HCT116 (cell line): ENCODE measurements around the gene OPRD1. TPM values are rescaled to one million over a fixed set of nuclear protein-coding genes. Genes with fewer than 3 reads are reported as not detected.

Experiments
- ATAC-seq: fragments of 200-7000 bp; cut with Tn5 transposase; 2 replicates; pipeline ENCODE4 v1.9.1; 2020; ENCODE audit warnings: mild to moderate bottlenecking, moderate library complexity
- BruUV-seq: library from RNA; stranded (reverse); fragments of 400-500 nt; replicated peaks from 2 replicates; lab custom pipeline; 2021; lab: Mats Ljungman, UMichigan
- CTCF ChIA-PET: fragments of 300-600 bp; sonication (Branson Sonifier 250); formaldehyde crosslinking; loops from one replicate; lab custom pipeline; 2021; ENCODE audit warnings: antibody characterized with exemption; lab: Charles Lee
- POLR2A ChIA-PET: fragments of 300-600, 350-600 bp; sonication (Branson Sonifier 250); formaldehyde crosslinking; loops from one replicate; lab custom pipeline; 2021; ENCODE audit warnings: antibody characterized with exemption; lab: Charles Lee
- RAD21 ChIA-PET, 2 experiments: fragments of 300-600 bp; sonication (Branson Sonifier 250); formaldehyde crosslinking; loops; one replicate each; lab custom pipeline; 2023; ENCODE audit warnings: low total read pairs in 2 of 2; ENCODE audit not compliant: uncharacterized antibody in 2 of 2, unreplicated experiment in 2 of 2, low non-redundant PET in 1 of 2; lab: Charles Lee
- DNase-seq: peaks from one replicate; pipeline ENCODE4 v3.0.0-alpha.2; 2010; ENCODE audit warnings: low read depth, low spot score
- H2AFZ ChIP-seq: fragments of 200-600 bp; shearing (Covaris generic), sonication (generic); 2 replicates; pipeline ENCODE4 v1.6.1; 2017; ENCODE audit warnings: low read depth, mixed run types, mixed read lengths, antibody characterized with exemption, low read length; ENCODE audit not compliant: poor library complexity, severe bottlenecking
- H3K27ac ChIP-seq: 2 replicates; pipeline ENCODE4 v1.5.1; 2012; ENCODE audit warnings: low read depth, low read length
- H3K27me3 ChIP-seq: fragments of 200-600 bp; sonication (generic); 2 replicates; pipeline ENCODE4 v1.6.1; 2016; ENCODE audit warnings: mixed run types, low read length, mixed read lengths; ENCODE audit not compliant: insufficient read depth
- H3K36me3 ChIP-seq, 2 experiments: fragments of 200-500 bp in 1 of 2; fragments of 200-600 bp in 1 of 2; sonication (Bioruptor generic) in 1 of 2; sonication (generic) in 1 of 2; 2 replicates each; pipeline versions ENCODE4 v1.5.1 to v1.6.1; 2014 to 2016; ENCODE audit warnings: low read length in 2 of 2, inconsistent platforms in 1 of 2, mixed read lengths in 1 of 2, mixed run types in 1 of 2; ENCODE audit not compliant: insufficient read depth in 2 of 2, control insufficient read depth in 1 of 2
- H3K4me1 ChIP-seq, 2 experiments: fragments of 200-600 bp in 1 of 2; sonication (generic) in 1 of 2; 2 replicates each; pipeline versions ENCODE4 v1.5.1 to v1.6.1; 2012 to 2017; ENCODE audit warnings: low read length in 2 of 2, inconsistent platforms in 1 of 2, mild to moderate bottlenecking in 1 of 2, mixed read lengths in 1 of 2, mixed run types in 1 of 2, moderate library complexity in 1 of 2; ENCODE audit not compliant: insufficient read depth in 2 of 2, control insufficient read depth in 1 of 2
- H3K4me2 ChIP-seq: fragments of 200-600 bp; sonication (generic); 2 replicates; pipeline ENCODE4 v1.6.1; 2017; ENCODE audit warnings: mixed run types, low read length, mixed read lengths
- H3K4me3 ChIP-seq, 2 experiments: fragments of 200-600 bp in 1 of 2; sonication (generic) in 1 of 2; replicated peaks in 1 of 2; 2 replicates each; pipeline ENCODE4 v1.5.1; 2011 to 2016; ENCODE audit warnings: low read length in 2 of 2, control low read depth in 1 of 2, low read depth in 1 of 2, mild to moderate bottlenecking in 1 of 2, mixed read lengths in 1 of 2, mixed run types in 1 of 2
- H3K79me2 ChIP-seq: fragments of 200-600 bp; sonication (generic); 2 replicates; pipeline ENCODE4 v1.6.1; 2017; ENCODE audit warnings: mild to moderate bottlenecking, mixed run types, low read length, moderate library complexity, mixed read lengths; ENCODE audit not compliant: insufficient read depth
- H3K9ac ChIP-seq: fragments of 200-600 bp; sonication (generic); 2 replicates; pipeline ENCODE4 v1.6.1; 2016; ENCODE audit warnings: low read length, mixed read lengths
- H3K9me2 ChIP-seq: fragments of 200-600 bp; sonication (generic), shearing (Covaris generic); 2 replicates; pipeline ENCODE4 v1.6.1; 2017; ENCODE audit warnings: mixed run types, mild to moderate bottlenecking, moderate library complexity; ENCODE audit not compliant: insufficient read depth
- H3K9me3 ChIP-seq, 2 experiments: fragments of 200-500 bp in 1 of 2; fragments of 200-600 bp in 1 of 2; sonication (Bioruptor generic) in 1 of 2; sonication (generic) in 1 of 2; 2 replicates each; pipeline ENCODE4 v1.6.1; 2014 to 2017; ENCODE audit warnings: low read length in 2 of 2, mixed read lengths in 2 of 2, inconsistent platforms in 1 of 2, low read depth in 1 of 2, mild to moderate bottlenecking in 1 of 2, mixed run types in 1 of 2, moderate library complexity in 1 of 2; ENCODE audit not compliant: control insufficient read depth in 1 of 2, insufficient read depth in 1 of 2
- H4K20me1 ChIP-seq: fragments of 200-600 bp; sonication (generic), shearing (Covaris generic); 2 replicates; pipeline ENCODE4 v1.6.1; 2017; ENCODE audit warnings: mixed run types, mild to moderate bottlenecking, moderate library complexity; ENCODE audit not compliant: insufficient read depth
- ATF3 ChIP-seq: IDR thresholded peaks from 2 replicates; pipeline ENCODE4 v1.6.1; 2012
- CTCF ChIP-seq, 3 experiments: fragments of 200-600 bp in 1 of 3; sonication (generic) in 1 of 3; IDR thresholded peaks in 2 of 3; conservative IDR thresholded peaks in 1 of 3; 2 replicates each; pipeline ENCODE4 v1.5.1; 2012 to 2017; ENCODE audit warnings: low read depth in 2 of 3, low read length in 2 of 3, antibody characterized with exemption in 1 of 3, borderline replicate concordance in 1 of 3, control low read depth in 1 of 3, mild to moderate bottlenecking in 1 of 3, mixed read lengths in 1 of 3, mixed run types in 1 of 3, moderate library complexity in 1 of 3; ENCODE audit not compliant: insufficient read depth in 1 of 3
- EZH2phosphoT487 ChIP-seq: fragments of 200-600 bp; IDR thresholded peaks from 2 replicates; pipeline ENCODE4 v1.6.1; 2018; ENCODE audit warnings: antibody characterized with exemption, borderline replicate concordance
- MAX ChIP-seq: IDR thresholded peaks from 2 replicates; pipeline ENCODE4 v1.6.1; 2012
- POLR2AphosphoS5 ChIP-seq: IDR thresholded peaks from 2 replicates; pipeline ENCODE4 v1.6.1; 2011; ENCODE audit warnings: mild to moderate bottlenecking, low read depth, low read length, moderate library complexity
- REST ChIP-seq: IDR thresholded peaks from 2 replicates; pipeline ENCODE4 v1.6.1; 2012; ENCODE audit warnings: low read depth
- ZBTB33 ChIP-seq: IDR thresholded peaks from 2 replicates; pipeline ENCODE4 v1.6.1; 2011; ENCODE audit warnings: mild to moderate bottlenecking, low read length, moderate library complexity; ENCODE audit not compliant: insufficient replicate concordance; ENCODE audit errors: extremely low read depth
- ZNF274 ChIP-seq: fragments of 200-500 bp; sonication (Bioruptor generic); IDR thresholded peaks from 2 replicates; pipeline ENCODE4 v1.6.1; 2014; ENCODE audit warnings: mild to moderate bottlenecking, low read depth, low read length, inconsistent platforms
- intact Hi-C: fragments of 100-400 bp; cut with micrococcal nuclease; formaldehyde crosslinking; loops from 2 replicates; pipeline ENCODE4 v1.10.0; 2022
- total RNA-seq: library from RNA; stranded (reverse); gene quantifications from one replicate; pipeline ENCODE4 v1.2.1, GENCODE V29; 2021; ENCODE audit not compliant: unreplicated experiment

OPRD1 gene
- total RNA-seq, 1 experiment from 2014 or later: not detected

GRCh38 chr1:28895896-28896608 is 84.1 kb downstream of the OPRD1 start:
- intact Hi-C loops: no loop called here
- CTCF ChIA-PET: no interaction called here
- Histone ChIP-seq H3K27me3 (no peaks in the 10 kb centered on the region), H4K20me1 (no peaks in the 10 kb centered on the region), H3K9ac (no peak overlapping the region), H3K4me3 (no peak overlapping the region), H3K9me3 (no peaks in the 10 kb centered on the region), H3K79me2 (no peaks in the 10 kb centered on the region), H3K4me2 (no peak overlapping the region), H3K27ac (no peak overlapping the region), H3K36me3 (no peaks in the 10 kb centered on the region), H3K4me1 (peaks cover 4 to 5% of the 10 kb centered on the region in 2 experiments; a peak in 2 of 4 replicates), H2AFZ (no peak overlapping the region), H3K9me2 (no peaks in the 10 kb centered on the region)
- no TSS peak for BruUV-seq
- POLR2A ChIA-PET: no interaction called here
- DNase-seq (no peak), ATAC-seq (no peak)
- RAD21 ChIA-PET: no interaction called here
- no peak for TF ChIP-seq EZH2phosphoT487
- TF ChIP-seq ZBTB33: no peak
- no peak for TF ChIP-seq CTCF (IDR thresholded peaks at IDR 0.05 in 2 of 3, conservative IDR thresholded peaks at IDR 0.05 in 1 of 3; ENCODE audit: borderline replicate concordance in 1 of 3, insufficient read depth in 1 of 3, low read depth in 2 of 3, low read length in 2 of 3)
- no peak for TF ChIP-seq ATF3
- no peak for TF ChIP-seq REST
- TF ChIP-seq MAX: no peak
- TF ChIP-seq ZNF274: no peak
- TF ChIP-seq POLR2AphosphoS5: no peak
